ENCODE results near the gene ZNF621.

DNA sequence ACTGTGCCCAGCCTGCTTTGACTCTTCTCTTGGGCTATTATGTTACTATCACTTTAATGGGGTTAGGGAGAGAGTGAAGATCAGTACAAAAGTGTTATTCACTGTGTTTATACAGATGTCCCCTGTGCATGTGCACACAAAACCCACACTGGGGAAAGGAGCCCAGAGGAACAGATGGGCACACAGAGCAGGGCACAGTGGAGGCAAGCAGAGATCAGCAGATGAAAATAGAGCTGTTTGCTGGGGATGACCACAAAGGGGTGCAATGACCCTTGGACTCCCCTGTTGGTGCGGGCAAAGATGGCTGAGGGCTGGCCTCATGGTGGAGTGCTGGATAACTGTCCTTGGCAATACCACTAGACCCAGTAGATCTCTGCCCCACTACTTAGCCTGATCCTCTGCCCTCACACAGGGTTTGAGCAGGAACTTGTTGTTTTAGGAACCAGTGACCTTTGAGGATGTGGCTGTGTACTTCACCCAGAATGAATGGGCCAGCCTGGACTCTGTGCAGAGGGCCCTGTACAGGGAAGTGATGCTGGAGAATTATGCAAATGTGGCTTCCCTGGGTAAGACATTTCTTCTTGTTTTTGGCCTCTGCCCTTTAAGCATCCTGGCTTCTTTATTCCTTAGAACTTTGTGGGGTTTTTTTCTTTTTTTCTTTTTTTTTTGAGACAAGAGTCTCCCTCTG is 13.6 kb upstream of the ZNF621 start:
- TF ChIP-seq GATA2 (IDR thresholded peaks at IDR 0.05; ENCODE audit: low read depth, low read length), result no peak
- no peak for TF ChIP-seq GATA3 (IDR thresholded peaks at IDR 0.05; ENCODE audit: low read depth, low read length)

Data from SH-SY5Y (cell line).